Tibial artery (tissue), 4 donors: ENCODE data around the gene ADTRP.

ENCODE experiments used
- DNase-seq, 2 donors: peaks; one replicate each; pipeline ENCODE4 v3.0.0-alpha.2; 2019
- H3K27ac ChIP-seq, 2 donors: fragments of 200-600 bp; sonication (generic) in 1 of 2; 1 replicate in 1 of 2; 2 replicates in 1 of 2; pipeline ENCODE4 v1.5.1; 2018 to 2019; ENCODE audit warnings: mild to moderate bottlenecking in 1 of 2
- H3K27me3 ChIP-seq, 2 donors: fragments of 200-600 bp; sonication (generic) in 1 of 2; one replicate each; pipeline versions ENCODE4 v1.5.1 to v1.6.0; 2016 to 2019
- H3K36me3 ChIP-seq, 3 donors: fragments of 200-600 bp; sonication (generic) in 2 of 3; one replicate each; pipeline ENCODE4 v1.5.1; 2016 to 2019; ENCODE audit warnings: mild to moderate bottlenecking in 2 of 3
- H3K4me1 ChIP-seq, 4 donors: fragments of 200-600 bp; sonication (generic) in 2 of 4; 1 replicate in 3 of 4; 2 replicates in 1 of 4; pipeline ENCODE4 v1.5.1; 2016 to 2019
- H3K4me3 ChIP-seq, 2 donors: fragments of 200-600 bp; sonication (generic) in 1 of 2; 1 replicate in 1 of 2; 2 replicates in 1 of 2; pipeline ENCODE4 v1.5.1; 2018 to 2019; ENCODE audit warnings: mild to moderate bottlenecking in 2 of 2
- H3K9me3 ChIP-seq, 3 donors: fragments of 200-600 bp; sonication (generic) in 1 of 3; one replicate each; pipeline ENCODE4 v1.5.1; 2016 to 2019
- intact Hi-C: fragments of 100-400 bp; cut with DNase I; formaldehyde crosslinking; loops from one replicate; pipeline ENCODE4 v1.15.0; 2023; ENCODE audit warnings: low total_unique reads
- TF ChIP-seq, protein P1 (sequence below), 2 experiments: fragments of 200-600 bp in 1 of 2; fragments of 450-650 bp in 1 of 2; IDR thresholded peaks; one replicate each; pipeline ENCODE4 v1.5.1; 2017 to 2019; ENCODE audit warnings: antibody characterized with exemption in 2 of 2, mild to moderate bottlenecking in 1 of 2, moderate library complexity in 1 of 2

ADTRP gene

DNA sequence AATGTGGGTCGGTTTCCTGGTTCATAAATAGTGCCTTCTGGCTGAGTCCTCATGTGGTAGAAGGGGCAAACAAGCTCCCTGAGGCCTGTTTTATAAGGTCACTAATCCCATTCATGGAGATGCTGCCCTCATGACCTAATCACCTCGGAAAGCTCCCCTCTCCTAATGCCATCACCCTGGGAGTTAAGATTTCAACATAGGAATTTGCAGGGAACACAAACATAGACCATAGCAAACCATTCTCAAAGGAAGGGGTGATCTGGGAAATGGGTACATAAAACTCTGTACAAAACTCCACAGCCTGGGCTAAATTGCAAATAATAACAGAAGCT lies 1.5 kb upstream of the ADTRP start:
- Histone ChIP-seq H3K4me1 (peaks cover 0 to 9% (median 0%) of the 10 kb centered on the region in 4 donors), H3K36me3 (no peaks in the 10 kb centered on the region), H3K27ac (no peak overlapping the region), H3K27me3 (no peaks in the 10 kb centered on the region), H3K4me3 (no peak overlapping the region), H3K9me3 (no peaks in the 10 kb centered on the region)
- TF ChIP-seq, protein P1, sequence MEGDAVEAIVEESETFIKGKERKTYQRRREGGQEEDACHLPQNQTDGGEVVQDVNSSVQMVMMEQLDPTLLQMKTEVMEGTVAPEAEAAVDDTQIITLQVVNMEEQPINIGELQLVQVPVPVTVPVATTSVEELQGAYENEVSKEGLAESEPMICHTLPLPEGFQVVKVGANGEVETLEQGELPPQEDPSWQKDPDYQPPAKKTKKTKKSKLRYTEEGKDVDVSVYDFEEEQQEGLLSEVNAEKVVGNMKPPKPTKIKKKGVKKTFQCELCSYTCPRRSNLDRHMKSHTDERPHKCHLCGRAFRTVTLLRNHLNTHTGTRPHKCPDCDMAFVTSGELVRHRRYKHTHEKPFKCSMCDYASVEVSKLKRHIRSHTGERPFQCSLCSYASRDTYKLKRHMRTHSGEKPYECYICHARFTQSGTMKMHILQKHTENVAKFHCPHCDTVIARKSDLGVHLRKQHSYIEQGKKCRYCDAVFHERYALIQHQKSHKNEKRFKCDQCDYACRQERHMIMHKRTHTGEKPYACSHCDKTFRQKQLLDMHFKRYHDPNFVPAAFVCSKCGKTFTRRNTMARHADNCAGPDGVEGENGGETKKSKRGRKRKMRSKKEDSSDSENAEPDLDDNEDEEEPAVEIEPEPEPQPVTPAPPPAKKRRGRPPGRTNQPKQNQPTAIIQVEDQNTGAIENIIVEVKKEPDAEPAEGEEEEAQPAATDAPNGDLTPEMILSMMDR (IDR thresholded peaks at IDR 0.05): no peak
- intact Hi-C loops: no loop called here
- DNase-seq: no peak

DNA sequence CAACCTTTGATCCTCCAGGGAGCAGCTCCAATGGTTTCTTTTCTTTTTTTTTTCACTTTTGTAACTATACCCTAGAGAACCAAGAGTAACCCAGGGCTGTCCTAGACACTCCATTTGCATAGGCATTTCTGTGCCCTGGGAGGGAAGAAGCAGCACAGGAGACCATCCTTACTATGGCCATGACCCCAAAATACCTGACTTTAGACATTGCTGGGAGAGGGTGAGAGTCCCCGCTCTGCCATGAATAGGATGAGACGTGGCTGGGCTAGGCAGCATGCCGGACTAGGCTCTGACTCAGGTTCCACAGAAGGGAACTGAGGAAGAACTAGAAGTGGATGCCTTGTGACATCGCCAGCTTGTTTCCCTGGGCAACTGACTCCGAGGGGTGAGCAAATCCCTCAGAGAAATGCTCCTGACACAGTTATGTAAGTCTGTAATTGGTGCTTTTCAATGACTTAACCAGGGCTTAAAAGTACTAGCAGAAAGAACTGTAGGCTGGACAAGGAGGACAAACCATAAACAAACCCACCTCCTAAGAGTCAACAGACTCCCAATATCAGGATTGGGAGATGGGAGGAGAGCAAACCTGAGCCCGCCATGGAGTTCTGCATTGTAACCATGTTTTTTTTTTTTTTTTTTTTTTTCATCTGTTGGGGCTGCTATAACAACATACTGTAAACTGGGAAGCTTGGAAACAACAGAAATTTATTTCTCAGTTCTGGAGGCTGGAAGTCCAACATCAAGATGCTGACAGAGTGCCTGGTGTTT lies 910 bp upstream of the ADTRP start:
- no peaks in the 10 kb centered on the region for H3K27me3 ChIP-seq
- H3K4me1 ChIP-seq: peaks cover 0 to 9% (median 0%) of the 10 kb centered on the region in 4 donors
- TF ChIP-seq, protein P1 (IDR thresholded peaks at IDR 0.05): no peak
- H3K9me3 ChIP-seq: no peaks in the 10 kb centered on the region
- intact Hi-C loops: no loop called here
- no peaks in the 10 kb centered on the region for H3K36me3 ChIP-seq
- H3K4me3 ChIP-seq: no peak overlapping the region
- peak in 1 of 2 donors; percentile 39 for DNase-seq
- no peak overlapping the region for H3K27ac ChIP-seq

DNA sequence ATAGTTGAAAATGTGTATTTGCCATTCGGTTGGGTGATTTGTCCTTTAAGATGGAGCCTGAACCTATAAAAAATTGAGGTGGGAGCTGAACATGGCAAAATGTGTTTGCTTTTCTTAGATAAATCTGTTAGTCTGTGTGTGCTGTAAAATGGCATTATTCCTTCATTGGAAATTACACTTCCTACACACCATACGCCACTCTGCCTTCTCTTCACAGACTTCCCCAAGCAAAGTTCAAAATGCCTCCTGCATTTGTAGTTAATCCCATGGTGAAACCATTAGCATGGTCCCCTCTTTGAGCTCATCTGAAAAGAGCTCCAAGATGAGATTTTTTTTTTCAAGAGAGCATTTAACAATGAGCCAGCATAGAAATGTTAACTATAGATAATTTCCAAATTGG lies 567 bp downstream of the ADTRP start:
- Histone ChIP-seq H3K9me3 (no peaks in the 10 kb centered on the region), H3K27me3 (no peaks in the 10 kb centered on the region), H3K4me1 (peaks cover 0 to 9% (median 0%) of the 10 kb centered on the region in 4 donors), H3K27ac (no peak overlapping the region), H3K36me3 (no peaks in the 10 kb centered on the region), H3K4me3 (no peak overlapping the region)
- TF ChIP-seq, protein P1 (IDR thresholded peaks at IDR 0.05): no peak
- DNase-seq: no peak
- intact Hi-C loops: no loop called here

DNA sequence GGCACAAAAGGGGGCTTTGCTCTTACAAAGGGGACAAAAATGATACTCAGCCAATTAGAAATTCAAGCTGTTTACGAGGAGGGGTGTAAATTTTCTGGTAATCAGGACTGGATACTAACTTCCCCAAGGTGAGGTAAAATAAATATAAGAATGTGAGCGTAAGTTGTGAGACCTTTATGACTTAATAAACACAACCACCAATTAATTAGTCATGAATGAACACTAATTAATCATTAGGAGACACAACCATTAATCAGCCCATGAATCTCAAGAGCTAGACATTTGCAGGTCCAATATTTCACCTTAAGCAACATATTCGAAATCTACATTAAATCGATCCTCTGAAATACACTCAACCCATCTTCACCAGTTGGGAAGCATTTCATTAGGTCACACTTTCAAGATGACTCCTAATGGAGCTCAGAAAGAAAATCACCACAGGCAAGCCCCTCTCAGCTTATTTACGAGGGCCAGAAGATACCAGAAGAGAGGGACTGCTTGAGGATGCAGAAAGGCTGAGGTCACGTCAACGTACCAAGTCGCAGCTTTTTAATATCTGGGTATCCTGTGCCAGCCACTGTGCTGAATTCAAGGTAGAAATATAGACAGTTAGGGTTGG lies 2.7 kb downstream of the ADTRP start:
- Histone ChIP-seq H3K27ac (no peak overlapping the region), H3K27me3 (no peaks in the 10 kb centered on the region), H3K36me3 (no peaks in the 10 kb centered on the region), H3K4me3 (no peak overlapping the region), H3K4me1 (peaks cover 0 to 14% (median 4%) of the 10 kb centered on the region in 4 donors), H3K9me3 (no peaks in the 10 kb centered on the region)
- no peak for DNase-seq
- TF ChIP-seq, protein P1 (IDR thresholded peaks at IDR 0.05): no peak
- intact Hi-C loops: no loop called here

DNA sequence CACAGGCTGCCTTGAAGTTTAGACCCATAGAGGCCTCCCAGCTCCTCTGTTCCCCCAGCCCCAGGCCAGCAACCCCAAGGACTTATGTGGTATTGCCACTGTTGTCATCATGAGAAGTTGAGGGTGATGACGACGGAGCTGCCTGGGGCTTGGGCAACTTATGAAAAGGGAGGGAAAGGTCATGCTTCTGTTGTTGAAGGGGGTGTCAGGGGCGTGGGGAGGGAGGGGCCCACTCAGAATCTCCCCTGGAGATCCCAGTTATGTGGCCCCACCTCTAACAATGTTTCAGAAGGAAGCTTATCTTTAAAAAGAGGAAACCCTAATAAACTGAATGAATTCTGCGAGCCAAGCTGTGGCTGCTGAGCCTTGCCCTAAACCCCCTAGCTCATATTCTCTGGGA lies 4.2 kb downstream of the ADTRP start:
- Histone ChIP-seq H3K27ac (no peak overlapping the region), H3K27me3 (no peaks in the 10 kb centered on the region)
- intact Hi-C loops: loop anchor here (5.0 kb wide), 1 partner anchor 238 kb away; the partner anchor contains the start of gene HIVEP1

More for the DNA sequence above, 4.2 kb downstream of the ADTRP start:
- Histone ChIP-seq H3K9me3 (no peaks in the 10 kb centered on the region), H3K4me3 (no peak overlapping the region), H3K4me1 (peaks cover 5 to 26% (median 18%) of the 10 kb centered on the region in 4 donors), H3K36me3 (no peaks in the 10 kb centered on the region)
- no peak for DNase-seq
- TF ChIP-seq, protein P1 (IDR thresholded peaks at IDR 0.05): no peak
